ENCODE results near the gene TEAD1.

DNA sequence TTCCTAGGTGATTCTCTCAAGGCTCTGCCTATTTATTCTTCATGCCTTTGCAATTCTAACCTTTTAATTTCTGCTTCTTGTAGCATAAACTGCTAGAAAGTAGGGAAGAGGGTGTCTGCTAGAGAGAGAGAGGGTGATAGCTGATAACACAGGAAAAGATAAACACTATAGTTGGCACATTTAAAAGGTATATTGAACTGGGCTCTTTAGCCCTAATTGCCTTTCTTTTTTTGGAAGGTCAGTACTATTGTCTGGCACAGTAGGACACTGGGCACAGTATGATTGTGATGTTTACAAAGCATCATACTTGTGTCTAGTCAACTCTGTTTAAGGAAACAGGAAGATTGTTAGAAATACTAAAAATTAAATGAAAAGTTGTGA lies 33.3 kb downstream of the TEAD1 start:
- TF ChIP-seq U2AF1 (optimal IDR thresholded peaks at IDR 0.05; ENCODE audit: low read depth, low read length) (no peak), ZNF324 (CRISPR knock-in tag; IDR thresholded peaks at IDR 0.05) (no peak), ZNF766 (CRISPR knock-in tag; conservative IDR thresholded peaks at IDR 0.05) (no peak), AFF4 (CRISPR knock-in tag; IDR thresholded peaks at IDR 0.05) (no peak), TOE1 (IDR thresholded peaks at IDR 0.05; ENCODE audit: borderline replicate concordance) (no peak), TOE1 (CRISPR knock-in tag; IDR thresholded peaks at IDR 0.05; ENCODE audit: borderline replicate concordance, low read depth) (no peak), MEF2D (tag; conservative IDR thresholded peaks at IDR 0.05; ENCODE audit: low read depth) (no peak), EZH2 (IDR thresholded peaks at IDR 0.05; ENCODE audit: borderline replicate concordance, low read depth, low read length) (no peak)
- TF ChIP-seq, protein P1, sequence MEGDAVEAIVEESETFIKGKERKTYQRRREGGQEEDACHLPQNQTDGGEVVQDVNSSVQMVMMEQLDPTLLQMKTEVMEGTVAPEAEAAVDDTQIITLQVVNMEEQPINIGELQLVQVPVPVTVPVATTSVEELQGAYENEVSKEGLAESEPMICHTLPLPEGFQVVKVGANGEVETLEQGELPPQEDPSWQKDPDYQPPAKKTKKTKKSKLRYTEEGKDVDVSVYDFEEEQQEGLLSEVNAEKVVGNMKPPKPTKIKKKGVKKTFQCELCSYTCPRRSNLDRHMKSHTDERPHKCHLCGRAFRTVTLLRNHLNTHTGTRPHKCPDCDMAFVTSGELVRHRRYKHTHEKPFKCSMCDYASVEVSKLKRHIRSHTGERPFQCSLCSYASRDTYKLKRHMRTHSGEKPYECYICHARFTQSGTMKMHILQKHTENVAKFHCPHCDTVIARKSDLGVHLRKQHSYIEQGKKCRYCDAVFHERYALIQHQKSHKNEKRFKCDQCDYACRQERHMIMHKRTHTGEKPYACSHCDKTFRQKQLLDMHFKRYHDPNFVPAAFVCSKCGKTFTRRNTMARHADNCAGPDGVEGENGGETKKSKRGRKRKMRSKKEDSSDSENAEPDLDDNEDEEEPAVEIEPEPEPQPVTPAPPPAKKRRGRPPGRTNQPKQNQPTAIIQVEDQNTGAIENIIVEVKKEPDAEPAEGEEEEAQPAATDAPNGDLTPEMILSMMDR (IDR thresholded peaks at IDR 0.05 in 2 of 3, conservative IDR thresholded peaks at IDR 0.05 in 1 of 3; ENCODE audit: insufficient read depth in 2 of 3, low read depth in 1 of 3, low read length in 3 of 3) = no peak
- TF ChIP-seq, protein P2, sequence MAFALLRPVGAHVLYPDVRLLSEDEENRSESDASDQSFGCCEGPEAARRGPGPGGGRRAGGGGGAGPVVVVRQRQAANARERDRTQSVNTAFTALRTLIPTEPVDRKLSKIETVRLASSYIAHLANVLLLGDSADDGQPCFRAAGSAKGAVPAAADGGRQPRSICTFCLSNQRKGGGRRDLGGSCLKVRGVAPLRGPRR (CRISPR knock-in tag; IDR thresholded peaks at IDR 0.05) = no peak
